ENCODE measurements around the gene NUB1.

Gene NUB1

DNA sequence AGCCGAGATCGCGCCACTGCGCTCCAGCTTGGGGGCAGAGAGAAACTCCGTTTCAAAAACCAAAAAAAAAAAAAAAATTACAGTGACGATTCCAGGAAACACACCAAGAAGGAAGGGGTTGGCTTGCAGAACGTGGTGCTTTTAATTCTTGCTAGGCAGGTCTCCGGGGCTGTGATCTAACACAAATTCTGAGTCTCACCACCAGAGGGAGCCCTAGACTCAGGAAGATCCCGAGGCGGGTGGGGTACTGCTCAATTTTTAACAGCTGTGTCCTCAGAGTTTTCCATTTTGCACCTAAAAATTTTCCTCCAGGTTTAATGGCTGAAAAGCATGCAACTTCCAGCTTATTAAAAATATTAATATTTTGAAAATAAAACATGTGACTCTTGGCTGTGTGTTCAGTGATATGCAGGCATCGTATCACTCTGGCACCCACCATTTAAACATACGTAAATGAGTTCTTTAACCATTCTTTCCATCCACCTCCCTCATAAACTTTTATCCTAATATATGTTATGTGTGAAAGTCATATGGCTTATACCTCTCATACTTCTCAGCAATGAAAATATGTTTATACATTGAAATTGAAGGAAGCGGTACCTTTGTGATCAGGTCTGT is 26.5 kb upstream of the NUB1 start:
- DNase-seq, result peak; percentile 13

DNA sequence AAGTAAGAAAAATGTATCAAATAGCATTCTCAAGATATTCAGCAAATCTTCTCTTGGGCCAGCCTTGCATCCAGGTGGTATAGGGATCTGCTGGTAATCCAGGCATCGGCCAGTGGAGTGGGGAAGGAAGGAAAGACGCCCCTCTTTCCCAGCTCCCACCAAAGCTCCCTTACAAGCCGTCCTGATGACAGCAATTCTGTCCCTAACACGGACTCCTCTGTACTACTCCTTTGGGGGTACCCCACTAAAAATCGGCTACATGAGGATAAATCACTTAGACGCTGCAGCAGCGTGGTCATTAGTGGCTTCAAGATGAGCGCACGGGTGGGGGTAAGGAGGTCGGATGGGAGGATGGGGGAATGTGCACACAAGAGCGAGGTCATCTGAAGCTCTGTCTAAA is 24.7 kb upstream of the NUB1 start:
- no peak for DNase-seq

GRCh38 chr7:151317936-151318335 is 23.7 kb upstream of the NUB1 start:
- DNase-seq, result no peak

GRCh38 chr7:151319189-151319588 is 22.4 kb upstream of the NUB1 start:
- DNase-seq, result no peak

DNA sequence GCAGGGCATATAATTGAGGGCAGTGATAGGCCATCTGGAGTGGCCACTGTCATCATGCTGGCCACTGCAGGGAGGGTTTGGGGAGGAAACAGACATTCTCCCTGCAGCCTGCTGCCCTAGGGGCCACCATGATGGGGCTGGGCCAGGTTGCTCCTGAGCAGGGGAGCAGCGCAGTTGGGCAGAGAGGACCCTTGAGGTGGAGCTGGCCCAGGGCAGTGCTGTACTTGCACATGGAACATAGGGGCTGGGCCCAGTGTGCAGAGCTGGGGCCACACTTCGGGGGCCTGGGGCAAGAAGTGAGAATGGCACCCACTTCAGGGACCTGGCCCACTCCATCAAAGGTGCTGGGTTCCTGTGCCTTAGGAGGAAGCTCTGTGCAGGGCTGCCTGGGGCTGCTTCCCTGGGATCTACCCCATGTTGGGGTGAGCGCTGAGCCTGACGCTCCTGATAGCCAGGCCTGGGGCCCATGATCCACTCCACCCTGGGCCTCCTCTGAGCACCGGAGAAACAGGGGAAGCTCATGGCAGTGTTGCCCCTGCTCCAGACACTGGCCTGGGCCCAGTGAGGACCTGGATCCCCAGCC is 21.3 kb upstream of the NUB1 start:
- no peak for DNase-seq

DNA sequence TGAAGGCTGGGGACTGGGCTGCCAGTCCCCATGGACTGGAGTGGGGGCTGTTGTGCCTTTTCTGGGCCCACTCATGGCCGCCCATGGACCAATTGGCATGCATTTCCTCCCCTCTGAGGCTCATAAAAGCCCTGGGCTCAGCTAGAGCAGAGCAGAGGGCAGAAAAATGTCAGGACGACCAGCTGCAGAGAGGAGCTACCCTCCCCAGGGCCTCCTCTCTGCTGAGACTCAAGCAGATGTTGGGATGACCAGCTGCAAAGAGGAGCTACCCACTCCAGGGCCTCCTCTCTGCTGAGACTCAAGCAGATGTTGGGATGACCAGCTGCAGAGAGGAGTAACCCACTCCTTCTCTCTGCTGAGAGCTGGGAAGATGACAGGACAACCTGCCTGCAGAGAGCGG is 20.3 kb upstream of the NUB1 start:
- no peak for DNase-seq

DNA sequence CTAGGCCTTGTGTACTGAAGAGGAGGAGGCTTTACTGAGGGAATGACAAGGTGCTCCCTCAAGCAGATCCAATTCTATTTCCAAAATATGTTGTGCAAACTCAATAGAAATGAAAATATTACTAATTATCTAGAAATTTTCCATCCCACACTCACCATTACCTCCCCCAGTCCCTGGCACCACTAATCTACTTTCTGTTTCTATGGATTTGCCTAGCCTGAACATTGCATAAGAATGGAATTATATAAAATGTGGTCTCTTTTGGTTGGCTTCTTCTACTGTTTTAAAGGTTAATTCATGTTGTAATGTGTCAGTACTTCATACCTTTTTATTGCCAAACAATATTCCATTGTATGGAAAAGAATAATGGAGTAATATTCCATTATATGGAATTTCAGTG is 18.7 kb upstream of the NUB1 start:
- no peak for DNase-seq

DNA sequence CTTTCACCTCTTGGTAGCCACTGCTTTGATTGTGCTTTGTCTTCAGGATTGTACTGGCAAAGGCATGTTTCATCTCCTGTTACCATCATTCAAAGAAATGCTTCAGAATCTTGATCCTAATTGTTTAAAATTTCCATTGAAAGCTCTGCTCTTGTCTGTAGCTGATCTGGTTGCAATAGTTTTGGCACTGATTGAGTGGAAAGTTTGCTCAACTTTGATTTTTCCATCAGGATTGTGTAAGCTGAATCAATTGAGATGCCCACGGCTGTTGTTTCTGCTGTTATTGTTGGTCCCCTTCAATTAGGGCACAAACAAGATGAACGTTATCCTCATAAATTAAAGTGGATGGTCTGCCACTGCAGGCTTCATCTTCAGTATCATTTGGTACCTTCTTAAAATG is 14.6 kb upstream of the NUB1 start:
- no peak for DNase-seq

DNA sequence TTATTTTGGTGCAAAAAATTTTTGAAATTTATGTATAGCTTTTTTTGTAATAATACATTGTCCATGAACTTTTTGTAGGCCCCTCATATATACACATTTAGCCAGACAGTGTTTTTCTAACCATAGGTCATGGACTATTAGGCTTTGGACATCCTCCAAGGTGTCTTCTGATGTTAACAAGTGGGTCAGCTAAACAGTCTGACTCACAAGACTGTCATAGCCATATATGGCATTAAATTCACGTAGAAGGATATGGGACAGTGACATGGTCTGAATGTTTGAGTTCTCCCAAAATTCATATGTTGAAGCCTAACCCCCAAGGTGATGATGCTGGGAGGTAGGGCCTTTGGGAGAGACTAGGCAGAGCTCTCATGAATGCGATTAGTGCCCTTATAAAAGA is 14.0 kb upstream of the NUB1 start:
- no peak for DNase-seq

DNA sequence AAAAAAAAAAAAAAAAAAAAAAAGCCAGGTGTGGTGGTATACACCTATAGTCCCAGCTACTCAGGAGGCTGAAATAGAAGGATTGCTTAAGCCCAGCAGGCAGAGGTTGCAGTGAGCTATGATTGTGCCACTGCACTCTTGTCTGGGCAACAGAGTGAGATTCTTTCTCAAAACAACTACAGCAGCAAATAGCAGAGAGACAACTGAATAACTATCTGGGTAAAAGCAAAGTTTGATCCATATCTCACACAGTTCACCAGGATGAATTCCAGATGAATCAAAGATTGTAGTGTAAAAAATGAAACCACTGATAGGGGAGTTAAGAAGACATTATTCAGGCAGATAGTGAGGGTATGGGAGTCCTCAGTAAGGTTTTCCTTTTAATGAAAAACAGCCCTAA is 11.4 kb upstream of the NUB1 start:
- no peak for DNase-seq

- DNase-seq, result no peak
These were observed 11.0 kb upstream of the NUB1 start for GRCh38 chr7:151330661-151331060.

DNA sequence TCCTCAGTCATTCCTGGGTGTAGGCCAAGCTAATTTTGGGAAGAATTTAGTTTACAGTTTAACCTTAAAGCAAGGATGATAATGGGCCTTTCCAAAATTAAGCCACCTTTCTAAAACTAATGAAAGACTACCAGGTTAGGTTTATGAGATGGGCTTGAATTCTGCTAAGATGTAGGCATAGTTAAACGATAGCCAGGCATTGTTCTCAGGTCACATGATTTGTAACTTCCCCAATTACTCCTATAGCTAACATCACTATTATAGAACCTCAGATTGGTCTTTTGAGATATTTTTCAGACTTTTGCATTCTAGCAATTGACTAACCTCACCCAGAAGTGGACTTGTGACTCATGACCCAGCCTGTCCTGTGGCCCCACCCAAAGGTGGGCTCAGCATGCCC is 7.0 kb upstream of the NUB1 start:
- no peak for DNase-seq

GRCh38 chr7:151336027-151336708 is 5.4 kb upstream of the NUB1 start:
- no peak for DNase-seq

DNA sequence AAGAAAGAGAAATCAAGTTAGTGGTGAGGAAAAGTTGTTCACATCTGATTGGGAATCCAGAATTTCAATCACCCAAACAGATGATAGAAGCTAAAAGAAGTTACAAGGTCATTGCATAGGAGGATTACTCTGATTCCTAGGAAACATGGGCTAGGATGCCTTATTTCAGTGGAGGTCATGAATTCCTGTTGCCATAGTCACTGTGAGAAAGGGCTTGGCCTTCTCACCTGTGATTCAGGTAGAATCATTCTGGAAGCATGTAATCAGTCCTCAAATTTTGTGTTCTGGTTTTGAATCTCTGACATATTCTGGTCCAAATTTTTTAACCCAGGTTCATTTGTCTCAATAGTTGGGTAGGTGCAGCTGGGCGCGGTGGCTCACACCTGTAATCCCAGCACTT is 4.3 kb upstream of the NUB1 start:
- no peak for DNase-seq

- DNase-seq, result no peak
These were observed 2.8 kb upstream of the NUB1 start for GRCh38 chr7:151338809-151339208.

DNA sequence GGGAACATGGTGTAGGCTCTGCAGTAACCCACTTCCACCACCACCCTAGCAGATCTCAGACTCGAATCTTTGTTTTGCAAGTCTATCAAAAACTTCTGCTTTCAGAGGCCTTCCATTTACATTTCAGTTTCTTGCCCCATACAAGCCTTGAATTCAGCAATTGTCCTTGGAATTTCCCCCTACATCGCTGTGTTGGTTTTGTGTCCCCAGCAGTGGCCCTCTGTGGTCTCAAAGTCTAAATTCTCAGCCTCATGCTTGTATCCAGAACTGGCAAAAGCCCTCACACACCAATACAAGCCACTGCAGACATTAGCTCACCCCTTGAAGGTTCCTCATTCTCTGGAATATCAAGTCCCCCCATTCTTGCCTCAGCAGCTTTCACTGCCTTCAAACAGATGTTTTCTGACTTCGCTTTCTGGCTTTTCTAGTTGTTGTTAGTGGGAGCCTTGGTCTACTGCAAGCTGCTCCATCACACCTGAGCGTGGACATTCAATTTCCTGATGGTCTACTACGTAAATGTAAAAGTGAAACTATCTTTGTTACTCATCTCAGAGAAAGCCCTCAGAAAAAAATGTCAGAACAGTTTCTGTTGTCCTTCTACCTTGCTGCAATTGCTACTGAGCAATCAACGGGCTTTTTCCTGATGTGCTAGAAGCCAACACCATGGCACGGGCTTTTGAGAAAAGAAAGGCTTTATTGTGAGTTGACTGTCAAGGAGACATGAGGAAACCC is 1.8 kb upstream of the NUB1 start:
- no peak for DNase-seq

DNA sequence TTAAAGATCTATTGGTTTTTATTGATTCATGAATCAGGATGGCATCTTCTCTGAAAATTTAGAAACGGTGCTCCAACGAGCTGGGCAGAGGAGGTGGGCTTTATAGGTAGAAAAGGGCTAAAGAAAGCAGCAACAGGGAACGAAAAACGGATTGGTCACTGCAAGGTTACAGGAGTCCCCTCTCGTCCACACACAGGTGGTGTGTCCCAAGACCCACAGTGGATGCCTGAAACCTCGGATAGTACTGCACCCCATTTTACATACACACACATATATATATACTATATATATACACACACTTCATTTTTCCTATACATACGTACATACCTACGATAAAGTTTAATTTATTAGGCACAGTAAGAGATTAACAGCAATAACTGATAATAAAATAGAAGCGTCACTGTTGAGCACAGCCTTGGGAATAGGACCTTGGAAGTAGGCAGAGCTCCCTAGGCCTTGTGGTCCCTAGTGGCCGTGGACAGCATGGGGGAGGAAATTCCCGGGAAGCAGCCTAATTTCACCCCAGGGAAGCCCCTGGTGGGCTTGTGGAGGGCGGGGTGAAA is 737 bp upstream of the NUB1 start:
- DNase-seq, result no peak

DNA sequence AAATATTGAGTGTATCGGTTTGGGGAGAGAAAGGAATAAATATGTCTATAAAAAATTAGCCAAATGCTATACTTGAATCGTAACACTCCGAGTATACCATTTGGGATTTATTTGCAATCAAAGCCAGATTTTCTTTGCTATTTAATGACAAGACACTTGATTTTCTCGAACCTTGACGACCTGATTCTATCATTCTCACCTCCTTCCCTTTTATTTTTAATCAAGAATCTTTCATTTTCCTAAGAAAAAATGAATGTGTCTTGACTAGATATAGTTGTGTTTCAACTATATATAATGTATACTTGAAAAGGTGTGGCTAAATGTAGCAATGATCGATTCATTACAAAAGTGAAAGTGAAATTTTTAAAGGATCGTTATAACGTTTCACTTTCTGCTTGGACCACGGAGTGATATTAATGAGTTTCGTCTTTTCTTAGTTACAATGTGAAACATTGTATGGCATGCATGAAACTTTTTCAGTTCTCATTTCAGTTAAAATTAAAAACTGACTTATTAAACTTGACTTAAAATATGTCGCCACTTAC is 562 bp downstream of the NUB1 start:
- DNase-seq, result no peak

GRCh38 chr7:151342811-151343210 is 1.2 kb downstream of the NUB1 start:
- no peak for DNase-seq

DNA sequence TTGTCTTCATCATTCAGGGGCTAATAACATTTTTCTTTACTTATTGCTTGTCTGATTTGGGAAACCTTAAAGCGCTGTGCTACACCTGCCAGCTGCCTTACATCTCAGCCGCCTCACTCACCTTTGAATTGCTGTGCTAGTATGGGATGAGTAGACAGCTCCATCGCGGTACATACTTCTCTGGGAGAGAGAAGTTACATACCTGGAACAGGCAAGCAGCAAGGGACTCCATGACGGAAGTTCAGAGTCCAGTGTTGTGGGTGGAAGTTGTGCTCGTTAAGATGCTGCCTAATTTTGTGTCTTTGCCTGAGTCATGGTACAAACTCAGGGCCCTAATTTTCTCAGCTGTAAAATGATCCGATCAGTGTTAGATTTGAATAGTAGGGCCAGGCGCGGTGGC is 1.9 kb downstream of the NUB1 start:
- no peak for DNase-seq

DNA sequence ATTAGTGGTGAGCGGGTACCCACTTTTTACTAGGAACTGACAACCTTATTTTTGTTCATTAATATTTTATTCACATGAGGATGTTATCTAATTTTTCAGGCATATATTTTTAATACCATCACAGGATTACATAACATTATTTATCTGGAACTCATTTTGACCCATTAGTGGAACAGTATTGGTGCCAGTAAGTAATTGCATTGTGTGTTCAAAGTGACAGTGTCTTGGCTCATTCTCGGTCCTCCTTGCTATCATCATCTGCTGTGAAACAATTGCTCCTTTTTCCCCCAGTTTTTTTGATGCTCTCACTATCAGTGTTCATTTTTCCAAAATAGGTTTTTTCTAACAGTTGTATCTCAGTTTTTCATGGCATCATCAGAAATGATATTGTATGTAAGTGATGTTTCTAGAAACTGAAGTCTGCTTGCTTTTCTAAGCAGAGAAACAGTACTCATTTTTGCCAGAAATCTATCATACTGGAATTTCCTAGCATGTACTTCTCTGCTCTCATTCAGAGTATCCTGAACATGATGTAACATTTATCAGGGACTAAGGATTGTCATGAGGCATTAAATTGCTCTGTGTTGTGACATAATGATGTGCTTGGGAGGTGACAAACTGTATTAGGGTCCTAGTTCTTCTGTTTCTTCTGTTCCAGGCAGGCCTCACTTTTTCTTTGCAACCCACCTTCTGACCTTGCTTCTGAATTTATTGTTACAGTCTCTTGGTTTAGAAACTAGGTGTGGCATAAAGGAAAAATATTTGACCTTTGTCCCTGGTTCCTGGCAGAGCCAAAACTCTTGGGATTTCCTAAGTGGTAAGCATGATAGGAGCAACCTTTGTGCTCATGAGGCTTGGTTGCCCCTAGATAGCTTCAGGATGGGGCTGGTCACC is 4.2 kb downstream of the NUB1 start:
- DNase-seq, result no peak

DNA sequence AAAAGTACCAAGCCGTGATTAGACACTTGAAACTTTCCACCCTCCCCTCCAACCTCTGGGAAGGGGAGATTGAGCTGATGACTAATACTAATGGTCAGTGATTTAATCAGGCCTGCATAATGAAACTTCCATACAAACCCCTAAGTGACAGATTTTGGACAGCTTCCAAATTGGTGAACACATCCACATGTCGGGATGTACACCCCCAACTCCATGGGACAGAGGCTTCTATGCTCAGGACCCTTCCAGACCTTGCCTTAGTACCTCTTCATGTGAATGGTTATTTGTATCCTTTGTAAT is 4.8 kb downstream of the NUB1 start:
- DNase-seq, result no peak

DNA sequence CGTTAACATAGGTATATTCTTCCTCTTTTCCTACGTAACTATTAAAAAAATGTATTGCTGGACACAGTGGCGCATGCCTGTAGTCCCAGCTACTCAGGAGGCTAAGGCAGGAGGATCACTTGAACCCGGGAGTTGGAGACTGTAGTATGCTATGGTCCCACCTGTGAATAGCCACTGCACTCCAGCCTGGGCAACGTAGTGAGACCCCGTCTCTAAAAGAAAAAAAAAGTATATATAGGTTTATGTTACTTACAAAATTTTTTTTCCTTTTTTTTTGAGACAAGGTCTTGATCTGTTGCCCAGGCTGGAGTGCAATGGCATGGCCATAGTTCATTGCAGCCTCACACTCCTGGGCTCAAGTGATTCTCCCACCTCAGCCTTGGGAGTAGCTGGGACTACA is 5.6 kb downstream of the NUB1 start:
- DNase-seq, result no peak

All from NCI-H446 treated with DMSO at 0.1 percent for 48 hours (cell line).